Transverse colon (tissue), 4 donors: ENCODE measurements around the gene SLC37A2. TPM values are rescaled to one million over a fixed set of nuclear protein-coding genes. Genes with fewer than 3 reads are reported as not detected.

Experiments
- DNase-seq: peaks from one replicate; pipeline ENCODE4 v3.0.0-alpha.2; 2019
- H3K27ac ChIP-seq, 4 donors: fragments of 200-600 bp; sonication (generic); 2 replicates each; pipeline ENCODE4 v1.5.1; 2016 to 2018; ENCODE audit warnings: inconsistent platforms in 4 of 4
- H3K27me3 ChIP-seq: fragments of 200-600 bp; sonication (generic); 2 replicates; pipeline ENCODE4 v1.5.1; 2017; ENCODE audit warnings: inconsistent platforms
- H3K36me3 ChIP-seq, 4 donors: fragments of 200-600 bp; sonication (generic); 2 replicates each; pipeline ENCODE4 v1.5.1; 2017 to 2019; ENCODE audit warnings: inconsistent platforms in 4 of 4
- H3K4me1 ChIP-seq, 4 donors: fragments of 200-600 bp; sonication (generic); 2 replicates each; pipeline ENCODE4 v1.5.1; 2017 to 2020; ENCODE audit warnings: inconsistent platforms in 4 of 4
- H3K4me3 ChIP-seq, 4 donors: fragments of 200-600 bp; sonication (generic); 1 replicate in 1 of 4; 2 replicates in 3 of 4; pipeline versions ENCODE4 v1.5.1 to v1.6.1; 2017 to 2019; ENCODE audit warnings: inconsistent platforms in 4 of 4
- H3K9me3 ChIP-seq, 2 donors: fragments of 200-600 bp; sonication (generic); 2 replicates each; pipeline ENCODE4 v1.5.1; 2017 to 2019; ENCODE audit warnings: inconsistent platforms in 2 of 2
- CTCF ChIP-seq, 5 experiments: fragments of 200-600 bp in 3 of 5; fragments of 450-650 bp in 2 of 5; sonication (generic) in 3 of 5; IDR thresholded peaks; 1 replicate in 2 of 5; 2 replicates in 3 of 5; pipeline ENCODE4 v1.5.1; 2016 to 2017; ENCODE audit warnings: antibody characterized with exemption in 5 of 5, inconsistent platforms in 3 of 5, mild to moderate bottlenecking in 2 of 5, moderate library complexity in 1 of 5
- EP300 ChIP-seq: sonication (generic); formaldehyde crosslinking; IDR thresholded peaks from one replicate; pipeline ENCODE4 v1.6.1; 2017; ENCODE audit warnings: antibody characterized with exemption, low read depth
- POLR2A ChIP-seq: fragments of 450-650 bp; IDR thresholded peaks from one replicate; pipeline ENCODE4 v1.6.1; 2016; ENCODE audit warnings: antibody characterized with exemption, mild to moderate bottlenecking, moderate library complexity
- POLR2AphosphoS5 ChIP-seq, 3 donors: sonication (generic); formaldehyde crosslinking; IDR thresholded peaks; one replicate each; pipeline ENCODE4 v1.6.1; 2016; ENCODE audit warnings: antibody characterized with exemption in 3 of 3
- WGBS, 2 donors: methylation state at CpG; one replicate each; pipeline ENCODE4 v1.1.5; 2018; ENCODE audit warnings: low coverage in 1 of 2; 5-methylcytosine and 5-hydroxymethylcytosine counted together
- in situ Hi-C, 4 donors: fragments of 200-750 bp; cut with MboI; loops; one replicate each; pipeline versions ENCODE4 v1.15.0 to v1.15.1; 2017; ENCODE audit warnings: low sequenced_read_pairs in 3 of 4, low pct_ligation_motif_present in 1 of 4, low pct_unique_long_range_greater_than_20kb in 1 of 4
- intact Hi-C: fragments of 100-400 bp; cut with DNase I; formaldehyde crosslinking; loops from one replicate; pipeline ENCODE4 v1.15.1; 2023; ENCODE audit warnings: low total_unique reads
- total RNA-seq, 4 donors: library from RNA; depleted of rRNA; stranded (reverse); fragments of >200 nt; gene quantifications; one replicate each; pipeline ENCODE4 v1.1.0, GENCODE V29; 2016

The SLC37A2 gene
- total RNA-seq, 4 donors from 2014 or later, result 2.4 to 20.6 (median 5.9) TPM

DNA sequence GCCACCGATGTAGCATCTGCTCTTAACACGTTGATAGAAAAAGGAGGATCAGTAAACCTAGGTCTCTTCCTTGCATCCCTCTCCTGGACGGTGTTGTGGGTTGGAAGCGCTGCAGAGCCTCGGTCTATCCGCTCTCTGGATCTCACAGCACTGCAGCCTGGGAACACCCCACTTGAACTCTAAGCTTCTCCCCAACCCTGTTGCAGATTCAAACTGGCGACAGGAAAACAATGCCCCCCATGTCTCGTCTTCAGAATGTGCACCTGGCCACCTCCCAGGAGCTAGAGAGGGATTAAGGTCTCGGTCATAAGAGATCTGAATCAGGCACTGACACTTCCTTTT, 47.9 kb downstream of the SLC37A2 start:
- intact Hi-C loops (loop anchor here (10.0 kb wide), 1 partner anchor 156 kb away; the partner anchor contains the start of gene CCDC15), in situ Hi-C loops (loop anchor here in 1 of 4 donors (10.0 kb wide), 1 partner anchor 156 kb away; the partner anchor contains the start of gene CCDC15)
- Histone ChIP-seq H3K4me3 (peak overlapping the region; percentile 56 to 91 (median 76)), H3K27me3 (no peaks in the 10 kb centered on the region), H3K4me1 (peaks cover 0 to 12% (median 3%) of the 10 kb centered on the region in 4 donors), H3K36me3 (no peaks in the 10 kb centered on the region), H3K9me3 (no peaks in the 10 kb centered on the region), H3K27ac (peak overlapping the region; percentile 82 to 89 (median 84))
- 0 to 10% methylated on average over 2 to 9 of the region's 9 CpGs for WGBS, 2 donors
- TF ChIP-seq CTCF (IDR thresholded peaks at IDR 0.05), result no peak
- no peak for TF ChIP-seq POLR2A
- TF ChIP-seq EP300, result no peak
- TF ChIP-seq POLR2AphosphoS5 (IDR thresholded peaks at IDR 0.05), result no peak
- DNase-seq, result peak; percentile 11

GRCh38 chr11:125111343-125112207, 48.5 kb downstream of the SLC37A2 start, which contains the start of gene TMEM218:
Gene TMEM218, minus strand, starts transcription at chr11:125111626. Its CDS starts 9,385 bp downstream, at chr11:125102241.
- WGBS, 2 donors, result 7 to 67% methylated on average over 3 to 49 of the region's 49 CpGs
- in situ Hi-C loops (loop anchor here in 1 of 4 donors (10.0 kb wide), 1 partner anchor 157 kb away; the partner anchor contains the start of gene CCDC15), intact Hi-C loops (loop anchor here (10.0 kb wide), 1 partner anchor 157 kb away; the partner anchor contains the start of gene CCDC15)
- H3K9me3 ChIP-seq, result no peaks in the 10 kb centered on the region
- H3K27me3 ChIP-seq, result peaks cover 5% of the 10 kb centered on the region
- H3K4me1 ChIP-seq, result peaks cover 0 to 12% (median 3%) of the 10 kb centered on the region in 4 donors
- peak within 1 kb of the TSS; percentile 82 to 89 (median 84) for H3K27ac ChIP-seq
- peak; percentile 99 for DNase-seq
- no peaks in the 10 kb centered on the region for H3K36me3 ChIP-seq
- peak within 1 kb of the TSS; percentile 56 to 91 (median 76) for H3K4me3 ChIP-seq
- TF ChIP-seq POLR2AphosphoS5 (IDR thresholded peaks at IDR 0.05), result peak in 2 of 3 donors; percentile 24 to 28
- peak; percentile 41 for TF ChIP-seq POLR2A
- TF ChIP-seq EP300, result no peak
- TF ChIP-seq CTCF (IDR thresholded peaks at IDR 0.05), result no peak

DNA sequence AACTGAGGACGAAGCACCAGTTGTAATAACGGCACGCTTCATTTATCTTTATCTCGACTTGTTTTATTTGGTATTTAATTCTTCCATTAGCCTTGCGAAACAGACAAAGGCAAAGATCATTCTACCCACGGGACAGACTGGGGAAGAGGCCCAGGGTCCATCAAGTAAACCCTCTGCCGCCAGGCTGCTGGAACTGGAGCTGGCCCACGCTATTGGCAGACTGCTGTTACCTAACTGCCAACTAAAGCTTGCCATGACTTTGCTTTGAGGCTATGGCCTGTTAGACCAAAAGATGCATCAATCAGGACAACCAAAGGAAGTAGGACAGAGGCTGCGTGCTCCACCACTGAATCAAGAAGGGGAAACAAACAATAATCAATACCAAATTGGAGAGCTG, 49.1 kb downstream of the SLC37A2 start:
- no peak for DNase-seq
- 77 to 96% methylated on average over 6 to 9 of the region's 9 CpGs for WGBS, 2 donors
- Histone ChIP-seq H3K4me1 (peaks cover 0 to 12% (median 3%) of the 10 kb centered on the region in 4 donors), H3K4me3 (peak overlapping the region in 2 of 4 donors; percentile 14 to 91), H3K36me3 (no peaks in the 10 kb centered on the region), H3K27me3 (peaks cover 10% of the 10 kb centered on the region), H3K27ac (peak overlapping the region; percentile 36 to 82 (median 58)), H3K9me3 (no peaks in the 10 kb centered on the region)
- in situ Hi-C loops, result loop anchor here in 1 of 4 donors (10.0 kb wide), 1 partner anchor 157 kb away; the partner anchor contains the start of gene CCDC15
- intact Hi-C loops, result loop anchor here (10.0 kb wide), 1 partner anchor 157 kb away; the partner anchor contains the start of gene CCDC15
- TF ChIP-seq POLR2A (no peak), CTCF (IDR thresholded peaks at IDR 0.05) (no peak), EP300 (no peak), POLR2AphosphoS5 (IDR thresholded peaks at IDR 0.05) (no peak)

- no peak overlapping the region for H3K4me3 ChIP-seq
- TF ChIP-seq POLR2AphosphoS5 (IDR thresholded peaks at IDR 0.05) (no peak), EP300 (no peak), CTCF (IDR thresholded peaks at IDR 0.05) (no peak), POLR2A (no peak)
- WGBS, 2 donors, result 50 to 69% methylated on average over 2 to 8 of the region's 8 CpGs
- H3K27ac ChIP-seq, result no peak overlapping the region
- H3K27me3 ChIP-seq, result peaks cover 24% of the 10 kb centered on the region
- in situ Hi-C loops, result loop anchor here in 1 of 4 donors (10.0 kb wide), 1 partner anchor 160 kb away; the partner anchor contains the start of gene CCDC15
- intact Hi-C loops, result loop anchor here (10.0 kb wide), 1 partner anchor 160 kb away; the partner anchor contains the start of gene CCDC15
- H3K36me3 ChIP-seq, result no peaks in the 10 kb centered on the region
- no peaks in the 10 kb centered on the region for H3K9me3 ChIP-seq
- peaks cover 0 to 12% (median 3%) of the 10 kb centered on the region in 4 donors for H3K4me1 ChIP-seq
- no peak for DNase-seq
Observed at GRCh38 chr11:125114518-125114917, 51.4 kb downstream of the SLC37A2 start.
